HEK293T (cell line): ENCODE results near the gene PHEX.

Experiments
- CTCF ChIA-PET: fragments of 350-600 bp; formaldehyde crosslinking; extraction: SDS; loops from one replicate; lab custom pipeline; 2021; ENCODE audit warnings: antibody characterized with exemption, inconsistent platforms; lab: Yijun Ruan, JAX
- POLR2A ChIA-PET: fragments of 350-600 bp; formaldehyde crosslinking; extraction: SDS; loops from one replicate; lab custom pipeline; 2020; ENCODE audit warnings: antibody characterized with exemption, inconsistent platforms; lab: Yijun Ruan, JAX
- DNase-seq: peaks from one replicate; pipeline ENCODE4 v3.0.0; 2012; ENCODE audit warnings: mixed read lengths; ENCODE audit errors: extremely low spot score
- ARNT ChIP-seq: fragments of 450-650 bp; IDR thresholded peaks from 2 replicates; pipeline ENCODE4 v1.6.1; 2017; ENCODE audit warnings: mild to moderate bottlenecking
- BHLHE40 ChIP-seq: fragments of 450-650 bp; IDR thresholded peaks from 2 replicates; pipeline ENCODE4 v1.6.1; 2016; ENCODE audit warnings: mild to moderate bottlenecking, moderate library complexity, borderline replicate concordance
- CTBP1 ChIP-seq: fragments of 450-650 bp; IDR thresholded peaks from 2 replicates; pipeline ENCODE4 v1.6.1; 2016; ENCODE audit warnings: borderline replicate concordance
- ELF4 ChIP-seq: fragments of 450-650 bp; IDR thresholded peaks from 2 replicates; pipeline ENCODE4 v1.6.1; 2017; ENCODE audit warnings: antibody characterized with exemption
- FOXA1 ChIP-seq: fragments of 450-650 bp; IDR thresholded peaks from 2 replicates; pipeline ENCODE4 v1.6.1; 2016; ENCODE audit warnings: mild to moderate bottlenecking
- FOXK2 ChIP-seq: fragments of 450-650 bp; IDR thresholded peaks from 2 replicates; pipeline ENCODE4 v1.6.1; 2016; ENCODE audit warnings: mild to moderate bottlenecking
- FOXM1 ChIP-seq: fragments of 450-650 bp; IDR thresholded peaks from 2 replicates; pipeline ENCODE4 v1.6.1; 2017; ENCODE audit warnings: mild to moderate bottlenecking, borderline replicate concordance
- HDGF ChIP-seq: fragments of 450-650 bp; IDR thresholded peaks from 2 replicates; pipeline ENCODE4 v1.6.1; 2017; ENCODE audit warnings: antibody characterized with exemption, borderline replicate concordance
- L3MBTL2 ChIP-seq: fragments of 450-650 bp; conservative IDR thresholded peaks from 2 replicates; pipeline ENCODE4 v1.6.1; 2016; ENCODE audit warnings: mild to moderate bottlenecking
- LEF1 ChIP-seq: fragments of 450-650 bp; IDR thresholded peaks from 2 replicates; pipeline ENCODE4 v1.6.1; 2017; ENCODE audit warnings: mild to moderate bottlenecking, borderline replicate concordance
- NFRKB ChIP-seq: fragments of 450-650 bp; IDR thresholded peaks from 2 replicates; pipeline ENCODE4 v1.6.1; 2016; ENCODE audit warnings: mild to moderate bottlenecking, moderate library complexity
- PKNOX1 ChIP-seq: fragments of 450-650 bp; IDR thresholded peaks from 2 replicates; pipeline ENCODE4 v1.6.1; 2016
- SP1 ChIP-seq: fragments of 450-650 bp; IDR thresholded peaks from 2 replicates; pipeline ENCODE4 v1.6.1; 2017
- SUZ12 ChIP-seq: fragments of 450-650 bp; IDR thresholded peaks from 2 replicates; pipeline ENCODE4 v1.6.1; 2016; ENCODE audit warnings: mild to moderate bottlenecking
- TARDBP ChIP-seq: fragments of 450-650 bp; IDR thresholded peaks from 2 replicates; pipeline ENCODE4 v1.6.1; 2016
- ZNF384 ChIP-seq: fragments of 450-650 bp; IDR thresholded peaks from 2 replicates; pipeline ENCODE4 v1.6.1; 2016

PHEX gene

GRCh38 chrX:22037911-22038537 is 5.9 kb downstream of the PHEX start:
- DNase-seq = no peak
- TF ChIP-seq PKNOX1 (no peak), FOXK2 (no peak), FOXM1 (no peak), CTBP1 (no peak), ELF4 (no peak), SP1 (no peak), FOXA1 (no peak), NFRKB (no peak), ZNF384 (no peak), ARNT (no peak), LEF1 (no peak), TARDBP (no peak), BHLHE40 (no peak), SUZ12 (no peak), HDGF (no peak), L3MBTL2 (no peak)
- ChIA-PET POLR2A (no interaction called here), CTCF (interaction anchor here (1.5 kb wide), 1 partner anchor 53 kb away, joined by 3 read pairs; no protein-coding TSS in a partner anchor)

- ChIA-PET CTCF (no interaction called here), POLR2A (no interaction called here)
- no peak for TF ChIP-seq HDGF
- TF ChIP-seq LEF1 = no peak
- DNase-seq = no peak
Measured at GRCh38 chrX:22039541-22039940, 7.4 kb downstream of the PHEX start.

- no peak for DNase-seq
- TF ChIP-seq SUZ12 (no peak), LEF1 (no peak), NFRKB (no peak), FOXA1 (no peak), TARDBP (no peak), ELF4 (no peak), BHLHE40 (no peak), L3MBTL2 (no peak), FOXK2 (no peak), ZNF384 (no peak), SP1 (no peak), HDGF (no peak), PKNOX1 (no peak), ARNT (no peak), FOXM1 (no peak)
- ChIA-PET POLR2A (no interaction called here), CTCF (no interaction called here)
Measured at GRCh38 chrX:22040184-22040583, 8.1 kb downstream of the PHEX start.

- TF ChIP-seq SP1 (no peak), TARDBP (no peak), FOXM1 (no peak), CTBP1 (no peak), ARNT (no peak), LEF1 (no peak), FOXA1 (no peak), ZNF384 (no peak), L3MBTL2 (no peak), BHLHE40 (no peak), SUZ12 (no peak), NFRKB (no peak), ELF4 (no peak), FOXK2 (no peak), PKNOX1 (no peak)
- ChIA-PET POLR2A (no interaction called here), CTCF (no interaction called here)
- DNase-seq = no peak
Measured at GRCh38 chrX:22041907-22042530, 9.9 kb downstream of the PHEX start.

- no peak for TF ChIP-seq TARDBP
- no peak for TF ChIP-seq PKNOX1
- TF ChIP-seq SUZ12 = no peak
- no peak for TF ChIP-seq FOXK2
- TF ChIP-seq FOXM1 = no peak
- CTCF ChIA-PET = no interaction called here
- DNase-seq = no peak
- POLR2A ChIA-PET = no interaction called here
Measured at GRCh38 chrX:22043872-22044271, 11.7 kb downstream of the PHEX start.

- no peak for DNase-seq
- POLR2A ChIA-PET = no interaction called here
- CTCF ChIA-PET = no interaction called here
- TF ChIP-seq FOXK2 (no peak), ELF4 (no peak), BHLHE40 (no peak), ARNT (no peak), PKNOX1 (no peak), ZNF384 (no peak), TARDBP (no peak), HDGF (no peak), L3MBTL2 (no peak)
Measured at GRCh38 chrX:22047468-22047867, 15.3 kb downstream of the PHEX start.
